ENCODE results near the gene CXXC4.

- TF ChIP-seq EZH2 (IDR thresholded peaks at IDR 0.05) (no peak), CTCF (IDR thresholded peaks at IDR 0.05 in 2 of 3, conservative IDR thresholded peaks at IDR 0.05 in 1 of 3; ENCODE audit: borderline replicate concordance in 1 of 3, insufficient read depth in 1 of 3, low read depth in 2 of 3, low read length in 2 of 3) (no peak), EZH2phosphoT487 (IDR thresholded peaks at IDR 0.05; ENCODE audit: borderline replicate concordance) (no peak), RAD21 (IDR thresholded peaks at IDR 0.05; ENCODE audit: low read depth) (no peak), ZNF274 (IDR thresholded peaks at IDR 0.05; ENCODE audit: low read depth, low read length) (no peak), MAX (IDR thresholded peaks at IDR 0.05) (no peak), POLR2AphosphoS5 (IDR thresholded peaks at IDR 0.05; ENCODE audit: low read depth, low read length) (no peak), ATF3 (IDR thresholded peaks at IDR 0.05) (no peak)
Observed at GRCh38 chr4:104469794-104470193, 24.9 kb downstream of the CXXC4 start.

All from HCT116 (cell line).